Measurements from ENCODE around the gene UBE2G1.

Gene UBE2G1

GRCh38 chr17:4397840-4398239, 31.4 kb upstream of the UBE2G1 start:
- no peaks in the 10 kb centered on the region for H3K36me3 ChIP-seq (ENCODE audit: low read length)
- no peaks in the 10 kb centered on the region for H3K79me2 ChIP-seq (ENCODE audit: insufficient read depth, low read length)
- no peak overlapping the region for H3K9ac ChIP-seq (ENCODE audit: low read length)
- H3K27me3 ChIP-seq (ENCODE audit: low read length), result no peaks in the 10 kb centered on the region
- peak overlapping the region; percentile 64 for H3K27ac ChIP-seq (ENCODE audit: low read depth, low read length)
- H3K4me3 ChIP-seq (ENCODE audit: insufficient read depth, low read length, poor library complexity, severe bottlenecking), result no peak overlapping the region
- no peaks in the 10 kb centered on the region for H3K9me3 ChIP-seq (ENCODE audit: insufficient read depth, low read length)
- H2AFZ ChIP-seq (ENCODE audit: low read depth, low read length, severe bottlenecking), result no peak overlapping the region
- TF ChIP-seq CTCF (IDR thresholded peaks at IDR 0.05; ENCODE audit: insufficient read depth, low read length, poor library complexity, severe bottlenecking) (no peak), EZH2phosphoT487 (conservative IDR thresholded peaks at IDR 0.05; ENCODE audit: low read length) (no peak)
- H3K9me2 ChIP-seq (replicated peaks; ENCODE audit: insufficient read depth, low read length), result no peaks in the 10 kb centered on the region
- no peak overlapping the region for H3K4me2 ChIP-seq (ENCODE audit: low read depth, low read length, poor library complexity, severe bottlenecking)
- no peaks in the 10 kb centered on the region for H4K20me1 ChIP-seq (ENCODE audit: low read depth, low read length)
- H3F3A ChIP-seq (ENCODE audit: insufficient read depth), result peaks cover 33% of the 10 kb centered on the region

GRCh38 chr17:4395111-4395478, 28.6 kb upstream of the UBE2G1 start:
- H2AFZ ChIP-seq (ENCODE audit: low read depth, low read length, severe bottlenecking), result no peak overlapping the region
- peaks cover 33% of the 10 kb centered on the region for H3F3A ChIP-seq (ENCODE audit: insufficient read depth)
- no peaks in the 10 kb centered on the region for H3K79me2 ChIP-seq (ENCODE audit: insufficient read depth, low read length)
- no peaks in the 10 kb centered on the region for H3K9me3 ChIP-seq (ENCODE audit: insufficient read depth, low read length)
- no peaks in the 10 kb centered on the region for H3K27me3 ChIP-seq (ENCODE audit: low read length)
- no peaks in the 10 kb centered on the region for H3K36me3 ChIP-seq (ENCODE audit: low read length)
- H4K20me1 ChIP-seq (ENCODE audit: low read depth, low read length), result no peaks in the 10 kb centered on the region
- H3K9ac ChIP-seq (ENCODE audit: low read length), result no peak overlapping the region
- peak overlapping the region; percentile 90; the same call in 1 of the 2 replicates for H3K27ac ChIP-seq (ENCODE audit: low read depth, low read length)
- no peak for TF ChIP-seq CTCF (IDR thresholded peaks at IDR 0.05; ENCODE audit: insufficient read depth, low read length, poor library complexity, severe bottlenecking)
- no peak for TF ChIP-seq EZH2phosphoT487 (conservative IDR thresholded peaks at IDR 0.05; ENCODE audit: low read length)
- no peak overlapping the region for H3K4me3 ChIP-seq (ENCODE audit: insufficient read depth, low read length, poor library complexity, severe bottlenecking)
- peak overlapping the region; percentile 57 for H3K4me2 ChIP-seq (ENCODE audit: low read depth, low read length, poor library complexity, severe bottlenecking)
- H3K9me2 ChIP-seq (replicated peaks; ENCODE audit: insufficient read depth, low read length), result no peaks in the 10 kb centered on the region

GRCh38 chr17:4394208-4395110, 28.0 kb upstream of the UBE2G1 start:
- Histone ChIP-seq H2AFZ (ENCODE audit: low read depth, low read length, severe bottlenecking) (no peak overlapping the region), H4K20me1 (ENCODE audit: low read depth, low read length) (no peaks in the 10 kb centered on the region), H3K9me3 (ENCODE audit: insufficient read depth, low read length) (no peaks in the 10 kb centered on the region), H3K4me3 (ENCODE audit: insufficient read depth, low read length, poor library complexity, severe bottlenecking) (no peak overlapping the region), H3K79me2 (ENCODE audit: insufficient read depth, low read length) (no peaks in the 10 kb centered on the region), H3F3A (ENCODE audit: insufficient read depth) (peaks cover 33% of the 10 kb centered on the region), H3K4me2 (ENCODE audit: low read depth, low read length, poor library complexity, severe bottlenecking) (peak overlapping the region; percentile 34), H3K27ac (ENCODE audit: low read depth, low read length) (peak overlapping the region; percentile 90), H3K9me2 (replicated peaks; ENCODE audit: insufficient read depth, low read length) (no peaks in the 10 kb centered on the region), H3K27me3 (ENCODE audit: low read length) (no peaks in the 10 kb centered on the region), H3K9ac (ENCODE audit: low read length) (peak overlapping the region; percentile 21; the same call in 1 of the 2 replicates), H3K36me3 (ENCODE audit: low read length) (no peaks in the 10 kb centered on the region)
- TF ChIP-seq CTCF (IDR thresholded peaks at IDR 0.05; ENCODE audit: insufficient read depth, low read length, poor library complexity, severe bottlenecking), result no peak

Measured in SU-DHL-6 (cell line).